ENCODE data around the gene ZBED6.

The ZBED6 gene

GRCh38 chr1:203835476-203835875 is 40.1 kb downstream of the ZBED6 start:
- DNase-seq = no peak

GRCh38 chr1:203839081-203839480 is 43.7 kb downstream of the ZBED6 start:
- no peak for DNase-seq

DNA sequence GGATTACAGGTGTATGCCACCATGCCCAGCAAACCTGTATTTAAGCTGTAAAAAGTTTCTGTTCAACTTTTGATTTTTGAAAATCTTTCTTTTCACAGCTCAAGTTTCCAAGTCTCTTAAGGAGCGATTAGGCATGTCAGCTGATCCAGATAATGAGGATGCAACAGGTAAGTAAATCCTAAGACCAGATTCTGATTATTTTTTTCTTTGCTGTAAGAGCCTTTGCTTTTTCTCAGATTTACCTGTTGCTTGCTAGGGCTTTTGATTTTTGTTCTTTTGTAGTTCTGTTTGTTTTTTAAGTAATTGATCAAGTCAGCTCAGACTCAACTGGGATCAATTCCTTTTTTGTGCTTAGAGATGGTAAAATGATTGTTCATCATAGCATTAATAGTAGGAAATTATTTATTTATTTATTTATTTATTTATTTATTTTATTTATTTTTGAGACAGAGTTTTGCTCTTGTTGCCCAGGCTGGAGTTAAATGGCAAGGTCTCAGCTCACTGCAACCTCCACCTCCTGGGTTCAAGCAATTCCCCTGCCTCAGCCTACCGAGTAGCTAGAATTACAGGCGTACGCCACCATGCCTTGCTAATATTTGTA is 44.9 kb downstream of the ZBED6 start:
- DNase-seq = no peak

- no peak for DNase-seq
Measured at GRCh38 chr1:203842559-203842876, 47.1 kb downstream of the ZBED6 start.

DNA sequence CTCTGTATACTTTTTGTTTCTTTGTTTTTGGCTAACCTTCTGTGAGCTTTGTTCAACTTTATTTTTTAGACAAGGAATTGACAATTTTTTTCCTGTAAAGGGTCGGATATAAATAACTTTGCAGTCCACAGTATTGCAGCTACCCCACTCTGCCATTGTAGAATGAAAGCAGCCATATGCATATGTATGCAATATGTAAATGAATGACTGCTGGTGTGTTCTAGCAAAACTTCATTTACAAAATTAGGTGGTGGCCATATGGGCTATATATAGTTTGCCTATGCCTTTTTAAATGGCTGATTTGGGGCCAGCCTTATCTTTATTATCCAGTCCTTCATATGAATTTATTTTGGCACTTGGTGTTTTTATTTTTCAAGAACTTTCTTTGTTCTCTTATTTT is 48.0 kb downstream of the ZBED6 start:
- no peak for DNase-seq

Measured in nucleus accumbens (tissue), 56 donors.